Liver (tissue), 9 donors: ENCODE measurements around the gene DOCK2. TPM values are rescaled to one million over a fixed set of nuclear protein-coding genes. Genes with fewer than 3 reads are reported as not detected.

Source experiments
- DNase-seq: peaks from one replicate; pipeline ENCODE4 v3.0.0-alpha.2; 2017; ENCODE audit warnings: low spot score
- H3K27ac ChIP-seq, 2 donors: one replicate each; pipeline ENCODE4 v1.7.0; 2013; ENCODE audit warnings: inconsistent platforms in 2 of 2, low read length in 2 of 2, control low read depth in 1 of 2, low read depth in 1 of 2, mild to moderate bottlenecking in 1 of 2
- H3K27me3 ChIP-seq, 4 donors: one replicate each; pipeline versions ENCODE4 v1.6.1 to v1.7.0; 2013; ENCODE audit warnings: low read length in 3 of 4, inconsistent platforms in 1 of 4, mild to moderate bottlenecking in 1 of 4, moderate library complexity in 1 of 4; ENCODE audit not compliant: control insufficient read depth in 4 of 4, insufficient read depth in 4 of 4
- H3K36me3 ChIP-seq, 4 donors: one replicate each; pipeline versions ENCODE4 v1.6.1 to v1.7.0; 2013; ENCODE audit warnings: low read length in 3 of 4, mild to moderate bottlenecking in 3 of 4, low read depth in 1 of 4, moderate library complexity in 1 of 4; ENCODE audit not compliant: control insufficient read depth in 4 of 4, insufficient read depth in 3 of 4
- H3K4me1 ChIP-seq, 4 donors: one replicate each; pipeline versions ENCODE4 v1.6.1 to v1.7.0; 2013; ENCODE audit warnings: low read length in 3 of 4, mild to moderate bottlenecking in 3 of 4, moderate library complexity in 1 of 4; ENCODE audit not compliant: control insufficient read depth in 4 of 4, insufficient read depth in 4 of 4
- H3K4me3 ChIP-seq, 3 donors: one replicate each; pipeline versions ENCODE4 v1.6.1 to v1.7.0; 2013; ENCODE audit warnings: low read length in 3 of 3, control low read depth in 1 of 3, low read depth in 1 of 3, mild to moderate bottlenecking in 1 of 3
- H3K9ac ChIP-seq, 2 donors: one replicate each; pipeline ENCODE4 v1.7.0; 2013; ENCODE audit warnings: low read length in 2 of 2, mild to moderate bottlenecking in 2 of 2, moderate library complexity in 2 of 2, control low read depth in 1 of 2, low read depth in 1 of 2
- H3K9me3 ChIP-seq, 4 donors: one replicate each; pipeline versions ENCODE4 v1.6.1 to v1.7.0; 2013; ENCODE audit warnings: low read length in 3 of 4; ENCODE audit not compliant: control insufficient read depth in 4 of 4
- ATF3 ChIP-seq: IDR thresholded peaks from 2 replicates; pipeline ENCODE4 v1.6.1; 2016; ENCODE audit warnings: antibody characterized with exemption
- FOXA1 ChIP-seq: IDR thresholded peaks from 2 replicates; pipeline ENCODE4 v1.6.1; 2016; ENCODE audit warnings: antibody characterized with exemption
- FOXA2 ChIP-seq: IDR thresholded peaks from 2 replicates; pipeline ENCODE4 v1.6.1; 2016; ENCODE audit warnings: antibody characterized with exemption
- GABPA ChIP-seq, 2 donors: IDR thresholded peaks in 1 of 2; conservative IDR thresholded peaks in 1 of 2; 2 replicates each; pipeline ENCODE4 v1.6.1; 2016; ENCODE audit warnings: antibody characterized with exemption in 2 of 2, mild to moderate bottlenecking in 1 of 2, moderate library complexity in 1 of 2
- HNF4A ChIP-seq, 2 donors: conservative IDR thresholded peaks; 2 replicates each; pipeline ENCODE4 v1.6.1; 2016; ENCODE audit warnings: antibody characterized with exemption in 2 of 2, mild to moderate bottlenecking in 2 of 2
- HNF4G ChIP-seq: IDR thresholded peaks from 2 replicates; pipeline ENCODE4 v1.6.1; 2016; ENCODE audit warnings: antibody characterized with exemption
- JUND ChIP-seq, 2 donors: IDR thresholded peaks; 2 replicates each; pipeline ENCODE4 v1.6.1; 2016; ENCODE audit warnings: antibody characterized with exemption in 2 of 2
- NR2F2 ChIP-seq: IDR thresholded peaks from 2 replicates; pipeline ENCODE4 v1.6.1; 2016; ENCODE audit warnings: antibody characterized with exemption
- RAD21 ChIP-seq, 2 donors: IDR thresholded peaks; 2 replicates each; pipeline ENCODE4 v1.6.1; 2016; ENCODE audit warnings: antibody characterized with exemption in 2 of 2, mild to moderate bottlenecking in 2 of 2
- REST ChIP-seq: IDR thresholded peaks from 2 replicates; pipeline ENCODE4 v1.6.1; 2016; ENCODE audit warnings: antibody characterized with exemption, mild to moderate bottlenecking
- RXRA ChIP-seq, 2 donors: IDR thresholded peaks; 2 replicates each; pipeline ENCODE4 v1.6.1; 2017 to 2018; ENCODE audit warnings: antibody characterized with exemption in 2 of 2, mild to moderate bottlenecking in 1 of 2
- SP1 ChIP-seq: IDR thresholded peaks from 2 replicates; pipeline ENCODE4 v1.6.1; 2018; ENCODE audit warnings: antibody characterized with exemption, mild to moderate bottlenecking
- TAF1 ChIP-seq: conservative IDR thresholded peaks from 2 replicates; pipeline ENCODE4 v1.6.1; 2016; ENCODE audit warnings: antibody characterized with exemption, mild to moderate bottlenecking
- YY1 ChIP-seq: IDR thresholded peaks from 2 replicates; pipeline ENCODE4 v1.6.1; 2016; ENCODE audit warnings: antibody characterized with exemption, mild to moderate bottlenecking
- ZBTB33 ChIP-seq: IDR thresholded peaks from 2 replicates; pipeline ENCODE4 v1.6.1; 2016; ENCODE audit warnings: antibody characterized with exemption
- WGBS: extraction: QIAGEN DNeasy Blood & Tissue Kit; methylation state at CpG from one replicate; pipeline ENCODE4 v1.1.7; 2013; 5-methylcytosine and 5-hydroxymethylcytosine counted together
- polyA plus RNA-seq, 2 donors: library from polyadenylated mRNA; stranded (reverse) in 1 of 2; unstranded in 1 of 2; fragments of 200-250 nt in 1 of 2; fragments of >200 nt in 1 of 2; fragmentation: Nextera tagmentation in 1 of 2; extraction: Ambion mirVana in 1 of 2; gene quantifications; one replicate each; pipeline versions ENCODE4 v1.2.1 to v1.2.3, GENCODE V29; 2013 to 2015
- total RNA-seq, 2 donors: library from RNA; depleted of rRNA; stranded (reverse); fragments of >200 nt; gene quantifications; one replicate each; pipeline ENCODE4 v1.2.3, GENCODE V29; 2014
- TF ChIP-seq, protein P1 (sequence below): IDR thresholded peaks from 2 replicates; pipeline ENCODE4 v1.6.1; 2016; ENCODE audit warnings: antibody characterized with exemption
- donor health status: healthy.
- donor health status: healthy.
- donor health status: healthy.
- donor health status: healthy.
- donor health status: healthy.

Gene DOCK2
- total and polyA plus RNA-seq, 4 donors: 2.3 to 26.6 (median 8.2) TPM

DNA sequence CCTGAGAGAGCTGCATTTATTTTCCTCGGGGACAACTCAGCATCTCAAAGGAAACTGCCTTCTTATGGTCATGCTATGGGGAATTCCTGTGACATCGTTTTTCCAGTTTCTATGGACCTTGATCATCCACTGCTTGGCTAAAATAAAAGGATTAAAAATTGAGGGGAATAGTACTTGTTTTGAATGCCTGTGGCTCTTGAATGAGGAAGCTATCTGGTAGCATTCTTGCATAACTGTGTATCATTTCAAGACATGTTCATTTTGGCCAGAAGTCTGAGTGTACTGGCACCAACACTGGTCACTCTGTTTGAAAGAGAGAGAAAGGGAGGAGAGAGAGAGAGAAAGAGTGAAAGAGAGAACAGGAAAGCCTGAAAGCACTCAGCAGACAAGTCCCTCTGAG, 116.7 kb downstream of the DOCK2 start:
- no peaks in the 10 kb centered on the region for H3K4me1 ChIP-seq
- H3K27ac ChIP-seq: no peak overlapping the region
- H3K27me3 ChIP-seq: no peaks in the 10 kb centered on the region
- no peak for DNase-seq
- H3K4me3 ChIP-seq: no peak overlapping the region
- no peaks in the 10 kb centered on the region for H3K9me3 ChIP-seq
- H3K9ac ChIP-seq: no peak overlapping the region
- 62% methylated on average over 2 of the region's 2 CpGs for WGBS
- H3K36me3 ChIP-seq: no peaks in the 10 kb centered on the region
- TF ChIP-seq NR2F2 (no peak), TAF1 (no peak), ZBTB33 (no peak), FOXA2 (no peak), GABPA (IDR thresholded peaks at IDR 0.05 in 1 of 2, conservative IDR thresholded peaks at IDR 0.05 in 1 of 2) (no peak), HNF4A (conservative IDR thresholded peaks at IDR 0.05) (no peak), REST (no peak), RXRA (IDR thresholded peaks at IDR 0.05) (no peak), ATF3 (no peak), JUND (IDR thresholded peaks at IDR 0.05) (no peak)

- Histone ChIP-seq H3K9ac (no peak overlapping the region), H3K36me3 (no peaks in the 10 kb centered on the region), H3K9me3 (no peaks in the 10 kb centered on the region), H3K27ac (no peak overlapping the region), H3K4me1 (no peaks in the 10 kb centered on the region), H3K27me3 (no peaks in the 10 kb centered on the region), H3K4me3 (no peak overlapping the region)
- no peak for TF ChIP-seq HNF4G
- no peak for TF ChIP-seq FOXA2
- TF ChIP-seq HNF4A (conservative IDR thresholded peaks at IDR 0.05): no peak
- TF ChIP-seq, protein P1, sequence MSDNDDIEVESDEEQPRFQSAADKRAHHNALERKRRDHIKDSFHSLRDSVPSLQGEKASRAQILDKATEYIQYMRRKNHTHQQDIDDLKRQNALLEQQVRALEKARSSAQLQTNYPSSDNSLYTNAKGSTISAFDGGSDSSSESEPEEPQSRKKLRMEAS: no peak
- TF ChIP-seq NR2F2: no peak
- no peak for TF ChIP-seq SP1
- no peak for TF ChIP-seq JUND (IDR thresholded peaks at IDR 0.05)
- TF ChIP-seq RAD21 (IDR thresholded peaks at IDR 0.05): no peak
- no peak for TF ChIP-seq FOXA1
- TF ChIP-seq RXRA (IDR thresholded peaks at IDR 0.05): no peak
- no peak for TF ChIP-seq REST
- no peak for TF ChIP-seq YY1
- no peak for DNase-seq
These were observed 117.7 kb downstream of the DOCK2 start for GRCh38 chr5:169754737-169755136.
